Stomach smooth muscle (tissue), 2 donors: ENCODE data around the gene SMS.

Experiments used
- H3K27ac ChIP-seq: one replicate; pipeline ENCODE4 v1.7.0; 2013; ENCODE audit warnings: mild to moderate bottlenecking, low read length, inconsistent platforms
- H3K27me3 ChIP-seq, 2 donors: one replicate each; pipeline ENCODE4 v1.7.0; 2013; ENCODE audit warnings: low read length in 2 of 2; ENCODE audit not compliant: insufficient read depth in 2 of 2, control insufficient read depth in 1 of 2
- H3K36me3 ChIP-seq, 2 donors: one replicate each; pipeline ENCODE4 v1.7.0; 2013; ENCODE audit warnings: low read length in 2 of 2; ENCODE audit not compliant: control insufficient read depth in 2 of 2, insufficient read depth in 2 of 2
- H3K4me1 ChIP-seq: one replicate; pipeline ENCODE4 v1.7.0; 2013; ENCODE audit warnings: low read length; ENCODE audit not compliant: control insufficient read depth, insufficient read depth
- H3K4me3 ChIP-seq, 2 donors: one replicate each; pipeline ENCODE4 v1.7.0; 2013; ENCODE audit warnings: low read length in 2 of 2
- H3K9ac ChIP-seq, 2 donors: one replicate each; pipeline ENCODE4 v1.7.0; 2013; ENCODE audit warnings: low read length in 2 of 2, mild to moderate bottlenecking in 1 of 2
- H3K9me3 ChIP-seq, 2 donors: one replicate each; pipeline ENCODE4 v1.7.0; 2013; ENCODE audit warnings: low read length in 2 of 2; ENCODE audit not compliant: control insufficient read depth in 2 of 2
- donor health status: healthy.
- donor health status: Pancreatic carcinoma.

The SMS gene

GRCh38 chrX:22037225-22037624 is 96.7 kb downstream of the SMS start:
- Histone ChIP-seq H3K9ac (no peak overlapping the region), H3K9me3 (no peaks in the 10 kb centered on the region), H3K4me1 (no peaks in the 10 kb centered on the region), H3K27me3 (peaks cover 0 to 11% of the 10 kb centered on the region in 2 donors), H3K36me3 (no peaks in the 10 kb centered on the region), H3K27ac (no peak overlapping the region), H3K4me3 (no peak overlapping the region)

DNA sequence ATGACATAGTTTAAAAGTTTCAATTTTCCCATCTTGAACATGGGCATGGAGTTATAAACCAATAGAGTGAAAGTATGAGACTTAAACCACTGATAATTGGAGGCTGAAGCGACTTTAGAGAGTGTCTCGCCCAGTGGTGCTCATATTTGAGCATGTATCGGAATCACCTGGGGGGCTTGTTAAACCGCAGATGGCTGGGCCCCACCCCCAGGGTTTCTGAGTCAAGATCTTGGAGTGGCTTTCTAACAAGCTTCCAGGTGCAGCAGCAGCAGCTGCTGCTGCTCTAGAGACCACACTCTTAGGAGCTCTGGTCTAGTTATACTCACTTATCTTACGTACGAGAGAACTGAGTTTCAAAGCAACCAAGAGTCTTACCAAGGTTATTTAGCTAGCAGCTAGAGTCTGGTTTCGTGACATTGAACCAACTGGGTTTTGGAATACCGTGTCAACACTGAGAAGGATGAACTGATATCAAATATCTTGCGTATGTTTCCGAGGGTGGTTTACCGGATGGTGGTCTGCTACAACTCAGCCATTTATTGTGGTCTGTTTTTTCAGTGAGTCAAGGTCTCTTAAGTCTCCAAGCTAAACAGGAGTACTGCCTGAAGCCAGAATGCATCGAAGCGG is 97.5 kb downstream of the SMS start:
- H3K4me3 ChIP-seq, result no peak overlapping the region
- no peaks in the 10 kb centered on the region for H3K4me1 ChIP-seq
- no peaks in the 10 kb centered on the region for H3K36me3 ChIP-seq
- no peaks in the 10 kb centered on the region for H3K9me3 ChIP-seq
- H3K27ac ChIP-seq, result no peak overlapping the region
- no peak overlapping the region for H3K9ac ChIP-seq
- H3K27me3 ChIP-seq, result peaks cover 0 to 11% of the 10 kb centered on the region in 2 donors

GRCh38 chrX:22039541-22039940 is 99.0 kb downstream of the SMS start:
- no peak overlapping the region for H3K27ac ChIP-seq
- no peaks in the 10 kb centered on the region for H3K36me3 ChIP-seq
- no peak overlapping the region for H3K9ac ChIP-seq
- H3K9me3 ChIP-seq, result no peaks in the 10 kb centered on the region
- H3K27me3 ChIP-seq, result peaks cover 0 to 15% of the 10 kb centered on the region in 2 donors
- H3K4me1 ChIP-seq, result no peaks in the 10 kb centered on the region
- H3K4me3 ChIP-seq, result no peak overlapping the region

DNA sequence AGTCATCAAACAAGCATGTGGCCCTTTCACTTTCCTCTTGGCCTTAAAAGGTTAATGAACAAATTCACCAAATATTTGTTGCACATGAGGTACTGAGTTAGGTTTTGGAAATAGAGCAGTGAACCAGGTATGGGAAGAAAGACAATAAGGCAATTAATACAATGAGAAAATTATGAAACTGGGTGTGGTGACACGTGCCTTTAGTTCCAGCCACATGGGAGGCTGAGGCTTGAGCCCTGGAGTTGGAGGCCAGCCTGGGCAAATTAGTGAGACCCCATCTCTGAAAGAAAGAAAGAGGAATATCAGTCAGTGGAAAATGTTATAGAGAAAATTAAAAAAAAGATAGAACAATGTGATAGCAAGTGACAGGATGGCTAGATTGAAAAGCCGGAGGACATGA is 99.7 kb downstream of the SMS start:
- H3K27me3 ChIP-seq, result peaks cover 0 to 15% of the 10 kb centered on the region in 2 donors

GRCh38 chrX:22041907-22042530 is 101.5 kb downstream of the SMS start:
- H3K4me1 ChIP-seq, result no peaks in the 10 kb centered on the region
- no peak overlapping the region for H3K9ac ChIP-seq
- no peak overlapping the region for H3K4me3 ChIP-seq
- H3K27me3 ChIP-seq, result peaks cover 0 to 19% of the 10 kb centered on the region in 2 donors
- no peak overlapping the region for H3K27ac ChIP-seq
- no peaks in the 10 kb centered on the region for H3K9me3 ChIP-seq
- no peaks in the 10 kb centered on the region for H3K36me3 ChIP-seq

More for the DNA sequence above, 99.7 kb downstream of the SMS start:
- H3K36me3 ChIP-seq, result no peaks in the 10 kb centered on the region
- no peaks in the 10 kb centered on the region for H3K9me3 ChIP-seq
- H3K27ac ChIP-seq, result no peak overlapping the region
- H3K9ac ChIP-seq, result no peak overlapping the region
- H3K4me3 ChIP-seq, result no peak overlapping the region
- no peaks in the 10 kb centered on the region for H3K4me1 ChIP-seq

DNA sequence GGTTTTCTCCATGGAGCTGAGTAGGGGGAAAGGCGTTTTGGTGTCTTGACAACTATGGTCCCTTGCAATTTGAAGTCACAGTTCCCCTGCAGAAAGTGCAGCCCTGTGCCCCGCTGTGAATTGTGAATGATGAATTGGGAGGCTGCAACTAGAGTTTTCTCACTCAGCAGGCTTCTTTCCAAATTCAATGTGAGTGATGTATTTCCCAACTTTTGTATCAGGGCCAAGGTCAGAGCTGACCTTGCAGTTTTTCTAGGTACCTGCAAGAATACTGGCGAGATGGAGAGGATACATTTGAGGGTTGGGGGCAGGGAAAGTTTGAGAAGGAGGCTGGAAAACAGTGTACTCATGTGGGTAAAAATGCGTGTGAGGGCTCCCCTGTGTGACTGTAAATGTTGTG is 103.4 kb downstream of the SMS start:
- Histone ChIP-seq H3K27me3 (peaks cover 0 to 15% of the 10 kb centered on the region in 2 donors), H3K27ac (no peak overlapping the region), H3K4me3 (no peak overlapping the region), H3K4me1 (no peaks in the 10 kb centered on the region), H3K9me3 (no peaks in the 10 kb centered on the region), H3K36me3 (no peaks in the 10 kb centered on the region), H3K9ac (no peak overlapping the region)
